H9 (cell line): ENCODE measurements around the gene NUDT2. TPM values are rescaled to one million over a fixed set of nuclear protein-coding genes. Genes with fewer than 3 reads are reported as not detected.

Source experiments
- DNase-seq: peaks from one replicate; pipeline ENCODE4 v3.0.0-alpha.2; 2017
- H2AFZ ChIP-seq: one replicate; pipeline ENCODE4 v1.6.1; 2013; ENCODE audit warnings: mild to moderate bottlenecking, low read length, control low read depth, moderate library complexity
- H2AK5ac ChIP-seq: 2 replicates; pipeline ENCODE4 v1.6.1; 2013; ENCODE audit warnings: low read length, control low read depth, mixed read lengths; ENCODE audit not compliant: insufficient read length
- H2BK120ac ChIP-seq: one replicate; pipeline ENCODE4 v1.6.1; 2013; ENCODE audit warnings: low read depth, mild to moderate bottlenecking, low read length, control low read depth, inconsistent platforms; ENCODE audit not compliant: poor library complexity, severe bottlenecking
- H2BK12ac ChIP-seq: 2 replicates; pipeline ENCODE4 v1.6.1; 2013; ENCODE audit warnings: low read length, control low read depth, mixed read lengths, low read depth; ENCODE audit not compliant: insufficient read length
- H2BK15ac ChIP-seq: 2 replicates; pipeline ENCODE4 v1.6.1; 2013; ENCODE audit warnings: low read depth, low read length, control low read depth
- H2BK20ac ChIP-seq: one replicate; pipeline ENCODE4 v1.6.1; 2013; ENCODE audit warnings: low read depth, mild to moderate bottlenecking, low read length, control low read depth, inconsistent platforms; ENCODE audit not compliant: poor library complexity, severe bottlenecking
- H2BK5ac ChIP-seq: 2 replicates; pipeline ENCODE4 v1.6.1; 2013; ENCODE audit warnings: low read length, control low read depth, mixed read lengths; ENCODE audit not compliant: insufficient read length
- H3K14ac ChIP-seq: 2 replicates; pipeline ENCODE4 v1.6.1; 2013; ENCODE audit warnings: low read length, control low read depth; ENCODE audit not compliant: insufficient read depth
- H3K18ac ChIP-seq: 2 replicates; pipeline ENCODE4 v1.6.1; 2013; ENCODE audit warnings: low read depth, mild to moderate bottlenecking, mixed read lengths, low read length, control low read depth; ENCODE audit not compliant: insufficient read length
- H3K23ac ChIP-seq: 2 replicates; pipeline ENCODE4 v1.6.1; 2013; ENCODE audit warnings: low read length, control low read depth, mixed read lengths, low read depth; ENCODE audit not compliant: insufficient read length
- H3K23me2 ChIP-seq: 2 replicates; pipeline ENCODE4 v1.6.1; 2013; ENCODE audit warnings: low read depth, mild to moderate bottlenecking, mixed read lengths, low read length, control low read depth; ENCODE audit not compliant: insufficient read length, poor library complexity, severe bottlenecking
- H3K27ac ChIP-seq: 2 replicates; pipeline ENCODE4 v1.5.1; 2013; ENCODE audit warnings: low read length, control low read depth, mixed read lengths, low read depth; ENCODE audit not compliant: insufficient read length
- H3K27me3 ChIP-seq: 2 replicates; pipeline ENCODE4 v1.6.1; 2013; ENCODE audit warnings: low read length, control low read depth, inconsistent platforms; ENCODE audit not compliant: insufficient read depth
- H3K4ac ChIP-seq: 2 replicates; pipeline ENCODE4 v1.6.1; 2013; ENCODE audit warnings: low read depth, mild to moderate bottlenecking, control low read depth, inconsistent platforms, low read length, moderate library complexity
- H3K4me1 ChIP-seq: 2 replicates; pipeline ENCODE4 v1.6.1; 2013; ENCODE audit warnings: low read length, control low read depth, inconsistent platforms; ENCODE audit not compliant: insufficient read depth
- H3K4me2 ChIP-seq: 2 replicates; pipeline ENCODE4 v1.6.1; 2013; ENCODE audit warnings: low read length, control low read depth, mixed read lengths; ENCODE audit not compliant: insufficient read length, insufficient read depth
- H3K56ac ChIP-seq: 2 replicates; pipeline ENCODE4 v1.6.1; 2013; ENCODE audit warnings: low read depth, mild to moderate bottlenecking, mixed read lengths, low read length, control low read depth; ENCODE audit not compliant: insufficient read length
- H3K79me1 ChIP-seq: 2 replicates; pipeline ENCODE4 v1.6.1; 2013; ENCODE audit warnings: low read depth, mild to moderate bottlenecking, moderate library complexity, low read length, control low read depth, inconsistent platforms; ENCODE audit not compliant: insufficient read depth, poor library complexity, severe bottlenecking
- H3K79me2 ChIP-seq: 2 replicates; pipeline ENCODE4 v1.6.1; 2013; ENCODE audit warnings: low read length, control low read depth, inconsistent platforms; ENCODE audit not compliant: insufficient read depth
- H3K9ac ChIP-seq: 2 replicates; pipeline ENCODE4 v1.6.1; 2013; ENCODE audit warnings: low read length, control low read depth, mixed read lengths; ENCODE audit not compliant: insufficient read length; ENCODE audit errors: extremely low read depth
- H3K9me3 ChIP-seq: one replicate; pipeline ENCODE4 v1.6.1; 2013; ENCODE audit warnings: low read depth, low read length, inconsistent platforms; ENCODE audit not compliant: control insufficient read depth
- H3T11ph ChIP-seq: one replicate; pipeline ENCODE4 v1.6.1; 2013; ENCODE audit warnings: mild to moderate bottlenecking, low read length, control low read depth, inconsistent platforms
- H4K20me1 ChIP-seq: one replicate; pipeline ENCODE4 v1.6.1; 2013; ENCODE audit not compliant: control insufficient read depth, insufficient read length, insufficient read depth
- H4K5ac ChIP-seq: 2 replicates; pipeline ENCODE4 v1.6.1; 2013; ENCODE audit warnings: low read depth, mild to moderate bottlenecking, mixed read lengths, low read length, control low read depth; ENCODE audit not compliant: insufficient read length
- H4K8ac ChIP-seq: replicated peaks from 2 replicates; pipeline ENCODE4 v1.6.1; 2013; ENCODE audit warnings: low read length, control low read depth, mixed read lengths, low read depth; ENCODE audit not compliant: insufficient read length
- H4K91ac ChIP-seq: 2 replicates; pipeline ENCODE4 v1.6.1; 2013; ENCODE audit warnings: low read depth, mild to moderate bottlenecking, moderate library complexity, mixed read lengths, low read length, control low read depth; ENCODE audit not compliant: insufficient read length
- H3K27ac Mint-ChIP-seq, 3 experiments: 2 replicates in 2 of 3; 3 replicates in 1 of 3; pipeline ENCODE4 v1.8.0; 2020 to 2021; ENCODE audit warnings: mixed read lengths in 3 of 3, mild to moderate bottlenecking in 1 of 3, moderate library complexity in 1 of 3
- H3K27me3 Mint-ChIP-seq: 2 replicates; pipeline ENCODE4 v1.8.0; 2021; ENCODE audit warnings: low read depth, mild to moderate bottlenecking, moderate library complexity, mixed read lengths
- H3K36me3 Mint-ChIP-seq, 3 experiments: 2 replicates in 2 of 3; 3 replicates in 1 of 3; pipeline ENCODE4 v1.8.0; 2020 to 2021; ENCODE audit warnings: low read depth in 3 of 3, mixed read lengths in 3 of 3; ENCODE audit not compliant: insufficient read depth in 1 of 3
- H3K4me1 Mint-ChIP-seq, 2 experiments: 2 replicates each; pipeline ENCODE4 v1.8.0; 2020; ENCODE audit warnings: mixed read lengths in 2 of 2
- H3K4me3 Mint-ChIP-seq, 2 experiments: 2 replicates in 1 of 2; 3 replicates in 1 of 2; pipeline ENCODE4 v1.8.0; 2020 to 2021; ENCODE audit warnings: mild to moderate bottlenecking in 2 of 2, mixed read lengths in 2 of 2, moderate library complexity in 1 of 2
- H3K9me3 Mint-ChIP-seq, 2 experiments: 2 replicates in 1 of 2; 3 replicates in 1 of 2; pipeline ENCODE4 v1.8.0; 2020; ENCODE audit warnings: mild to moderate bottlenecking in 2 of 2, mixed read lengths in 2 of 2, moderate library complexity in 1 of 2
- CTCF ChIP-seq: fragments of 200-600 bp; sonication (generic); conservative IDR thresholded peaks from 3 replicates; pipeline ENCODE4 v1.8.0; 2021; ENCODE audit warnings: antibody characterized with exemption, mild to moderate bottlenecking
- WGBS: extraction: QIAGEN DNeasy Blood & Tissue Kit; methylation state at CpG from one replicate; pipeline ENCODE4 v1.1.7; 2013; ENCODE audit warnings: missing lambda C conversion rate, low lambda C conversion rate, mixed read lengths; ENCODE audit not compliant: insufficient read length; ENCODE audit errors: extremely low coverage; 5-methylcytosine and 5-hydroxymethylcytosine counted together
- total RNA-seq: library from RNA; stranded (reverse); gene quantifications from 2 replicates; pipeline ENCODE4 v1.2.1, GENCODE V29; 2021

The NUDT2 gene
- total RNA-seq, 1 experiment from 2014 or later, result 14.1 TPM

- DNase-seq, result no peak
- no peaks in the 10 kb centered on the region for H3K79me1 ChIP-seq
- H2AFZ ChIP-seq, result no peak overlapping the region
- H2BK5ac ChIP-seq, result no peak overlapping the region
- no peak overlapping the region for H3K4me2 ChIP-seq
- Mint-ChIP-seq H3K36me3 (no peaks in the 10 kb centered on the region), H3K27ac (no peak overlapping the region), H3K4me1 (peaks cover 5 to 11% of the 10 kb centered on the region in 2 experiments), H3K4me3 (no peak overlapping the region), H3K27me3 (no peaks in the 10 kb centered on the region), H3K9me3 (no peaks in the 10 kb centered on the region)
- H4K91ac ChIP-seq, result no peak overlapping the region
- no peak overlapping the region for H4K5ac ChIP-seq
- no peak overlapping the region for H2BK12ac ChIP-seq
- no peak overlapping the region for H3K56ac ChIP-seq
- WGBS, result no CpG with 5 or more reads among the region's 2 CpGs
- H3K4ac ChIP-seq, result no peak overlapping the region
- H2BK120ac ChIP-seq, result no peak overlapping the region
- H3K9ac ChIP-seq, result no peak overlapping the region
- no peak for TF ChIP-seq CTCF
- no peak overlapping the region for H2BK15ac ChIP-seq
- no peak overlapping the region for H4K8ac ChIP-seq
- H3K27me3 ChIP-seq, result no peaks in the 10 kb centered on the region
- H3K23ac ChIP-seq, result no peak overlapping the region
- H3K27ac ChIP-seq, result no peak overlapping the region
- H2BK20ac ChIP-seq, result no peak overlapping the region
- H2AK5ac ChIP-seq, result no peak overlapping the region
- H3T11ph ChIP-seq, result no peak overlapping the region
- no peak overlapping the region for H3K18ac ChIP-seq
- no peaks in the 10 kb centered on the region; the same call in 1 of the 2 replicates for H3K4me1 ChIP-seq
- H3K79me2 ChIP-seq, result no peaks in the 10 kb centered on the region; the same call in 1 of the 2 replicates
- H4K20me1 ChIP-seq, result no peaks in the 10 kb centered on the region
- no peaks in the 10 kb centered on the region for H3K9me3 ChIP-seq
- no peak overlapping the region for H3K14ac ChIP-seq
- H3K23me2 ChIP-seq, result no peaks in the 10 kb centered on the region
Observed at GRCh38 chr9:34322899-34323591, 6.3 kb upstream of the NUDT2 start.
